ENCODE data around the gene TTC27. TPM values are rescaled to one million over a fixed set of nuclear protein-coding genes. Genes with fewer than 3 reads are reported as not detected.

TTC27 gene
- total RNA-seq, 4 donors from 2014 or later, result 10.4 to 13.9 (median 11.6) TPM

DNA sequence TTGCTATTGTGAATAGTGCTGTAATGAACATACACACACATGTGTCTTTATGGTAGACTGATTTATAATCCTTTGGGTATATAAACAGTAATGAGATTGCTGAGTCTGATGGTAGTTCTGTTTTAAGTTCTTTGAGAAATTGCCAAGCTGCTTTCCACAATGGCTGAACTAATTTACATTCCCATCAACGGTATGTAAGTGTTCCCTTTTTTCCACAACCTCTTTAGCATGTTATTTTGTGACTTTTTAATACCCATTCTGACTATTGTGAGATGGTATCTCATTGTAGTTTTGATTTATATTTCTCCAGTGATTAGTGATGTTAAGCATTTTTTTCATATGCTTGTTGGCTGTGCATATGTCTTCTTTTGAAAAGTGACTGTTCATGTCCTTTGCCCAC lies 86.7 kb downstream of the TTC27 start:
- Histone ChIP-seq H3K27me3 (no peaks in the 10 kb centered on the region), H3K4me3 (no peak overlapping the region), H3K4me1 (peaks cover 0 to 36% (median 7%) of the 10 kb centered on the region in 3 donors), H3K27ac (no peak overlapping the region), H3K36me3 (no peaks in the 10 kb centered on the region), H3K9me3 (no peaks in the 10 kb centered on the region)
- 44 to 55% methylated on average over 1 of the region's 1 CpG for WGBS, 2 donors (ENCODE audit: low coverage in 1 of 2)
- no peak for TF ChIP-seq POLR2A (IDR thresholded peaks at IDR 0.05)
- TF ChIP-seq EP300 (IDR thresholded peaks at IDR 0.05), result no peak
- no peak for TF ChIP-seq POLR2AphosphoS5 (IDR thresholded peaks at IDR 0.05)
- TF ChIP-seq, protein P1, sequence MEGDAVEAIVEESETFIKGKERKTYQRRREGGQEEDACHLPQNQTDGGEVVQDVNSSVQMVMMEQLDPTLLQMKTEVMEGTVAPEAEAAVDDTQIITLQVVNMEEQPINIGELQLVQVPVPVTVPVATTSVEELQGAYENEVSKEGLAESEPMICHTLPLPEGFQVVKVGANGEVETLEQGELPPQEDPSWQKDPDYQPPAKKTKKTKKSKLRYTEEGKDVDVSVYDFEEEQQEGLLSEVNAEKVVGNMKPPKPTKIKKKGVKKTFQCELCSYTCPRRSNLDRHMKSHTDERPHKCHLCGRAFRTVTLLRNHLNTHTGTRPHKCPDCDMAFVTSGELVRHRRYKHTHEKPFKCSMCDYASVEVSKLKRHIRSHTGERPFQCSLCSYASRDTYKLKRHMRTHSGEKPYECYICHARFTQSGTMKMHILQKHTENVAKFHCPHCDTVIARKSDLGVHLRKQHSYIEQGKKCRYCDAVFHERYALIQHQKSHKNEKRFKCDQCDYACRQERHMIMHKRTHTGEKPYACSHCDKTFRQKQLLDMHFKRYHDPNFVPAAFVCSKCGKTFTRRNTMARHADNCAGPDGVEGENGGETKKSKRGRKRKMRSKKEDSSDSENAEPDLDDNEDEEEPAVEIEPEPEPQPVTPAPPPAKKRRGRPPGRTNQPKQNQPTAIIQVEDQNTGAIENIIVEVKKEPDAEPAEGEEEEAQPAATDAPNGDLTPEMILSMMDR (IDR thresholded peaks at IDR 0.05), result no peak
- no peak for ATAC-seq

DNA sequence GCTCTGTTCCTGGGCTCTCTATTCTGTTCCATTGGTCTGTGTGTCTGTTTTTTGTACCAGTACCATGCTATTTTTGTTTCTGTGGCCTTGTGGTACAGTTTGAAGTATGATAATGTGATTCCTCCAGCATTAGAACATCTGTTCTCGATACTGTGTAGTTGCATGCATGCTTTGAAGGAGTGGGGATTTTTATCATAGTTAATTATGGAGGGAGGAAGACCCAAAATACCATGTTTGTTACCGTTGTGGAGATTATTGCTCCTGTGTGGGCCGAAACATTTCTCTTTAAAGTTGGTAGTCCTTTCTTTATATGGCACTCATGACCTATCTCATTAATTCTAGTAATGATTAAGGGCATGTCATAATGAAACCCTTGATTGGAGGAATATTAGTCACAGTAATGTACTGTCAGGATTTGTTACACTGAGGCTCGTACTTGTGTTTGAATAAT lies 87.6 kb downstream of the TTC27 start:
- Histone ChIP-seq H3K36me3 (no peaks in the 10 kb centered on the region), H3K4me1 (peaks cover 5 to 45% (median 7%) of the 10 kb centered on the region in 3 donors), H3K27ac (no peak overlapping the region), H3K4me3 (no peak overlapping the region), H3K9me3 (no peaks in the 10 kb centered on the region), H3K27me3 (no peaks in the 10 kb centered on the region)
- ATAC-seq, result no peak
- no peak for TF ChIP-seq POLR2AphosphoS5 (IDR thresholded peaks at IDR 0.05)
- TF ChIP-seq EP300 (IDR thresholded peaks at IDR 0.05), result no peak
- TF ChIP-seq, protein P1 (IDR thresholded peaks at IDR 0.05), result no peak
- TF ChIP-seq POLR2A (IDR thresholded peaks at IDR 0.05), result no peak
- 28 to 59% methylated on average over 4 of the region's 4 CpGs for WGBS, 2 donors (ENCODE audit: low coverage in 1 of 2)

DNA sequence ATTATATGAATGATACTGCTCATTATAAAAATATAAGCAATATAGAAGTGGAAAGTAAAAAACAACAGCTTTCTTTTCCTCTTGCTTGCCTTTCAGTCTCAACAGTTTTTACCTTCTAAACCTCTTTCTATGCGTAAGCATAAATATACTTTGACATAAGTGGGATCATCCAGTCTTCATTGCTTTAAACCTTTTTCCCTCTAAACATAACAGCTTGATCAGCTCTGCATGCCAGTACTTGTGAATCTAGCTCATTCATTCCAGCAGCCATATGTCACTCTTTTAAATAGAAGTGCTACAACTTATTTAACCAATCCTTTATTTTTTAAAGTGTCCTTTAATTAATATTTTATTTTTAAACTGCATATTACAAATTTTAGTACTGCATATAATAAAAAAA lies 88.1 kb downstream of the TTC27 start:
- Histone ChIP-seq H3K4me3 (no peak overlapping the region), H3K27me3 (no peaks in the 10 kb centered on the region), H3K27ac (no peak overlapping the region), H3K36me3 (no peaks in the 10 kb centered on the region), H3K4me1 (peaks cover 5 to 47% (median 7%) of the 10 kb centered on the region in 3 donors), H3K9me3 (no peaks in the 10 kb centered on the region)
- TF ChIP-seq, protein P1 (IDR thresholded peaks at IDR 0.05), result no peak
- TF ChIP-seq EP300 (IDR thresholded peaks at IDR 0.05) (no peak), POLR2A (IDR thresholded peaks at IDR 0.05) (no peak), POLR2AphosphoS5 (IDR thresholded peaks at IDR 0.05) (no peak)
- no peak for ATAC-seq
- 80 to 88% methylated on average over 1 of the region's 1 CpG for WGBS, 2 donors (ENCODE audit: low coverage in 1 of 2)

DNA sequence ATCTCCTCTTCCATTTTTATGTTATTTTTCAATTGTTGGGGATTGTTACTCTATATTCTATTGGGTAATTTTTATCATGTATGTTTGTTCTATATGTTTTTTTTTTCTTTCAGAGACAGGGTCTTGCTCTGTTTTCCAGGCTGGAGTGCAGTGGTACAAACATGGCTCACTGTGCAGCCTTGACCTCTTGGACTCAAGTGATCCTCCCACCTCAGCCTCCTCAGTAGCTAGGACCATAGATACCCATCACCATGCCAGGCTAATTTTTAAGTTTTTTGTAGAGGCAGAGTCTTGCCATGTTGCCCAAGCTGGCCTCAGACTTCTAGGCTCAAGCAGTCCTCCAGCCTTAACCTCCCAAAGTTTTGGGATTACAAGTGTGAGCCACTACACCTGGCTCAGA lies 88.7 kb downstream of the TTC27 start:
- H3K27me3 ChIP-seq, result no peaks in the 10 kb centered on the region
- no peak for ATAC-seq
- H3K9me3 ChIP-seq, result no peaks in the 10 kb centered on the region
- no peak overlapping the region for H3K27ac ChIP-seq
- peaks cover 5 to 41% (median 5%) of the 10 kb centered on the region in 3 donors for H3K4me1 ChIP-seq
- H3K4me3 ChIP-seq, result no peak overlapping the region
- peaks cover 0 to 3% of the 10 kb centered on the region in 2 donors for H3K36me3 ChIP-seq
- TF ChIP-seq POLR2AphosphoS5 (IDR thresholded peaks at IDR 0.05), result no peak
- no peak for TF ChIP-seq EP300 (IDR thresholded peaks at IDR 0.05)
- no peak for TF ChIP-seq POLR2A (IDR thresholded peaks at IDR 0.05)
- TF ChIP-seq, protein P1 (IDR thresholded peaks at IDR 0.05), result no peak

DNA sequence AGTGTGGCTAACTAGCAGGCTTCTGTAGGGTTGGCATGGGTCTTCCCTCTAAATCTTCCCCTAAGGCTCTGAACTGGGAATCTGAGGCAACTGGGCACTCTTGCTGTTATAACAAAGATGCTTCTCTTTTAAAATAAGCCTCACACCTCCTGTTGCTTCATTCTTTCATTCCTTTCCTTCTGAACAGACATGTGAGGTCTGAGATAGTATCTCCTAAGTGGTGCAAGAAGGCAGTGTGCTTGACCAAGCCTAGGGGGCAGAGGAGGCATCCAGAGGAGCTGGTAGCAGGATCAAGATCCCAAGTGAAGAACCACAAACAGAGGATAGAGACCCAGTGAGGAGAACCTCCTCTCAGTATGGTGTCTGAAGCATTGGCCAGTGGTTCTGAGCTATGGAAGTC lies 90.9 kb downstream of the TTC27 start:
- Histone ChIP-seq H3K9me3 (no peaks in the 10 kb centered on the region), H3K36me3 (peaks cover 0 to 5% of the 10 kb centered on the region in 2 donors), H3K27ac (no peak overlapping the region), H3K27me3 (no peaks in the 10 kb centered on the region), H3K4me1 (peaks cover 0 to 29% (median 5%) of the 10 kb centered on the region in 3 donors), H3K4me3 (no peak overlapping the region)
- ATAC-seq, result no peak
- TF ChIP-seq POLR2AphosphoS5 (IDR thresholded peaks at IDR 0.05), result no peak
- TF ChIP-seq POLR2A (IDR thresholded peaks at IDR 0.05), result no peak
- no peak for TF ChIP-seq EP300 (IDR thresholded peaks at IDR 0.05)
- TF ChIP-seq, protein P1 (IDR thresholded peaks at IDR 0.05), result no peak
